Cardiac fibroblast (primary cell): ENCODE data around the gene PYGO1.
"Not testable (repeated sequence)": the region's sequence is repeated elsewhere in the genome, so short reads cannot be mapped to it uniquely, and the experiment has no call there.

Source experiments
- DNase-seq, 2 donors: peaks; one replicate each; pipeline versions ENCODE4 v3.0.0 to v3.0.0-alpha.2; 2010; ENCODE audit warnings: low read depth in 2 of 2
- H3K4me3 ChIP-seq, 2 donors: replicated peaks in 1 of 2; 1 replicate in 1 of 2; 2 replicates in 1 of 2; pipeline ENCODE4 v1.5.1; 2011; ENCODE audit warnings: low read depth in 2 of 2, low read length in 2 of 2, mild to moderate bottlenecking in 2 of 2, moderate library complexity in 1 of 2
- TF ChIP-seq, protein P1 (sequence below): IDR thresholded peaks from one replicate; pipeline ENCODE4 v1.5.1; 2011; ENCODE audit warnings: low read depth, mild to moderate bottlenecking, low read length, inconsistent platforms

Gene PYGO1

DNA sequence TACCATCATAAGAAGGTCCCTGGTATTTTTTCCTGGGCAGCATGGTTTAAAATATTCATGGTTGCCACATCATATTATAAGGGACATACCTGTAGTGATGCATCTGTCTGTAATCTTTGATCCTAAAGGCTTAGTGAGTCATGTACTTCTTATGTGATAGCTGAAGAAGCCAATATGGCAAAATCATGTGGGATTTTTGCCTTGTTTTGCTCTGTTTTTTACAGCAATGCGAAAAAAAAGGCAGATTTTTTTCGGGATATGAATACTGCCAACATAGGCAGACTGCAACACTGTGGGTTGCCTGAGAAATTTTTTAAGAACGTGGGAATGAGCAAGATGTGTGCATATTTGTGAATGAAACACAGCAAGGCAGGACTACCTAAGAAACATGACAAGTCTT lies 11.3 kb upstream of the PYGO1 start:
- TF ChIP-seq, protein P1, sequence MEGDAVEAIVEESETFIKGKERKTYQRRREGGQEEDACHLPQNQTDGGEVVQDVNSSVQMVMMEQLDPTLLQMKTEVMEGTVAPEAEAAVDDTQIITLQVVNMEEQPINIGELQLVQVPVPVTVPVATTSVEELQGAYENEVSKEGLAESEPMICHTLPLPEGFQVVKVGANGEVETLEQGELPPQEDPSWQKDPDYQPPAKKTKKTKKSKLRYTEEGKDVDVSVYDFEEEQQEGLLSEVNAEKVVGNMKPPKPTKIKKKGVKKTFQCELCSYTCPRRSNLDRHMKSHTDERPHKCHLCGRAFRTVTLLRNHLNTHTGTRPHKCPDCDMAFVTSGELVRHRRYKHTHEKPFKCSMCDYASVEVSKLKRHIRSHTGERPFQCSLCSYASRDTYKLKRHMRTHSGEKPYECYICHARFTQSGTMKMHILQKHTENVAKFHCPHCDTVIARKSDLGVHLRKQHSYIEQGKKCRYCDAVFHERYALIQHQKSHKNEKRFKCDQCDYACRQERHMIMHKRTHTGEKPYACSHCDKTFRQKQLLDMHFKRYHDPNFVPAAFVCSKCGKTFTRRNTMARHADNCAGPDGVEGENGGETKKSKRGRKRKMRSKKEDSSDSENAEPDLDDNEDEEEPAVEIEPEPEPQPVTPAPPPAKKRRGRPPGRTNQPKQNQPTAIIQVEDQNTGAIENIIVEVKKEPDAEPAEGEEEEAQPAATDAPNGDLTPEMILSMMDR = no peak

DNA sequence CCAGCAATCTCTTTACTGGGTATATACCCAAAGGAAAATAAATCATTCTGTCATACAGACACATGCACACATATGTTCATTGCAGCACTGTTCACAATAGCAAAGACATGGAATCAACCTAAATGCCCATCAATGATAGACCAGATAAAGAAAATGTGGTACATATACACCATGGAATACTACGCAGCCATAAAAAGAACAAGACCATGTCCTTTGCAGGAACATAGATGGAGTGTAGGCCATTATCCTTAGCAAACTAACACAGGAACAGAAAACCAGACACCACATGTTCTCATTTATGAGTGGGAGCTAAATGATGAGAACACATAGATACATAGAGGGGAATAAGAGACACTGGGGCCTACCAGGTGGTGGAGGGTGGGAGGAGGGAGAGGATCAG lies 4.9 kb upstream of the PYGO1 start:
- not testable (repeated sequence) for DNase-seq, H3K4me3 ChIP-seq

More for the DNA sequence above, 11.3 kb upstream of the PYGO1 start:
- no peak for DNase-seq
- H3K4me3 ChIP-seq = no peak overlapping the region

DNA sequence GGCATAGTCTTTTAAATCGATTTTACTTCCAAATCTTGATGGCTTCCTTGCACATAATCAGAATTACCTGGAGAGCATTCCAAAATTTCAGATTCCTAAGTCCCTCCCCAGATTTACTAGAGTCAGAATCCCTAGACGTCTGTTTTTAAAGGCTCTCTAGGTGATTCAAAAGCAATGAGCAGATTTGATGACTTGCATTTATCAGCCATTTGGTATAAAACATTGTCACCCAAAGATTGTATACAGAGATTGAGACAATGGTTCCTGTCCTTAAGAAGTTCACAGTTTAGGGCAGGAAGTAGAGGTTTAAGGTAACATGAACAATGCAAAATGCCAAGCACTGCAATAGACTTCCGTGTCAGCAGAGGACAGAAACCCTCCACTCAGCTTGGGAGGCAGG lies 2.6 kb upstream of the PYGO1 start:
- H3K4me3 ChIP-seq = no peak overlapping the region
- TF ChIP-seq, protein P1 = no peak
- no peak for DNase-seq

DNA sequence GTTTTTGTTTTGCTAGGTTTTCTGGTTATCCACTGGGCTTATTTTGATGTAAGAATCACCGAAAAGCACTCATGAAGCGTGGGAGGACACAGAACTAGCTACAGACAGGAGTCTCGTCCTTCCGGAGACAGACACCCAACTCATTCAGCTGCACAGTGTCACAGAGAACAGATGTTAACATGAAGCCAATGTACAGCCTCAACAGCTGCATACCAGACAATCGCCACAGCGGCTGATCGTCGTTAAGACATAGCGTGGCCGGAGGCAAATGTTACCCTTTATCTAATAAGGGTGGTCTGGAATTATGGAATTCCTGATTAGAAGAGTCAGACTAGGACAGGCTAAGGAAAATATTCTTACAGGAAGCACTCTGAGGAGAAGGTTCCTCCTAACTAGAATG lies 1.1 kb upstream of the PYGO1 start:
- DNase-seq = no peak
- TF ChIP-seq, protein P1 = no peak
- no peak overlapping the region for H3K4me3 ChIP-seq

DNA sequence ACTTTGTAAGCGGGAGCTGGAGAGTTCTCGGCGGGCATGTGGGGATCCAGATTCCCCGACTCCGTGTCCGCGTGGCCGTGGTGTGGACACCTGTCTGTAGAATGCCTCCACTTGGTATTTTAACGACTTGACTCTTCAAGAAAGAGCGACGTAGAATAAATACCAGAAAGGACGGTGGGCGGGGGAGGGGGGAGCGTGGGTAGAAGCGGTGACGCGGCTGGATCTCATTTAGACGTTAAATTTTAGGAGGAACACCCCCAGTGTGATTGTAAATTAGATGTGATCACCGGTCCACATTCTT lies 620 bp upstream of the PYGO1 start:
- H3K4me3 ChIP-seq = peak overlapping the region; percentile 55 to 59
- TF ChIP-seq, protein P1 = no peak
- no peak for DNase-seq

DNA sequence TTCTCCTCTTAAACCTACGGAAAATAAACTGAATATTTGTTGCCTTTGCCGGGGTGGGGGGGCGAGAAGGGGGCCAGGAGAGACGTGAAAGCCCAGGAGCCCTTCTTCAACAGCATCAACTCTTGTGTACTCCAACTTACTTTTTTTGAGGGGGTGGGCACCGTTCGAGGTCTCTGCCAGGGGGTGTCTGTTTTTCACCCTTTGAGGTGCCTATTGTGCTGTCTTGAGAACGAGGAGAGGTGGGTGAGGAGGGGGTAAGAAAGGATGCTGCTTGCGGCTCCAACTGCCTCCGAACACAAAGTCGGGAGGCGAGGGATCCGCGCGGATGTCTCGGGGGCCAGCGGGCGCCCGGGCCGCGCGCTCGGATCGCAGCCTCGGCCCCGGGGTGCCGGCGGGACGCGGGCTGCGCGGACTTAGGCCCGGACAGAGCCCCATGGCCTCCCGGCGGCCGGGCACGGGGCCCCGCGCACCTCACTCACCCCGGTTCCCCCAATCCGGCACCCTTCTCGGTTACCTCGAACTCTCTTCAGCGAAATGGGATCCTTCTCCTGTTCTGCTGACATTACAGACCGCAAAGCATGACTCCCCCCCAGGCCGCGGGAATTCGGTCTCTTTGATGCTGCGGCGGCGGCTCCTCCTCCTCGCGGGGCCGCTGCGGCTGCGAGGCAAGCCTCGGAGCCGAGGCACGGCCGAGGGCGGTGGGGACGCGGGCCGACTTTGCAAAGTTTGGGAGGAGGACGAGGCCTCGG lies 650 bp downstream of the PYGO1 start:
- H3K4me3 ChIP-seq = peak overlapping the region; percentile 69
- peak; percentile 51 to 60 for DNase-seq
- TF ChIP-seq, protein P1 = no peak

DNA sequence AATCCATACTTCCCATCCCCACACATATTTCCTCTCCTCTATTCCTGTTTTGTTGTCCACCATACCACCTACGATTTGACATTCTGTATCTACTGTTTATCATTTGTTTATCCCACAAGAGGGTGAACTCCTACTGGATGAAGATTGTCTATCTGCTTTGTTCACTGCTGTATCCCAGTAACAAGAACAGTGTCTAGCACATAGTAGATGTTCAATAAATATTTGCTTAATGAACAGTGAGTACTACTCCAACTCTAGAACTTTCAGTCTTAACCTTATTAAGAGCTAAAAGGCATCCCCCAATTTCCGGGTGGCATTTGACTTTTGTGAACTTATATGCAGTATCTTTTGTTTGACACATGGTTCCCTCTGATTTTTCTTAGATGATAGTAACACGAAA lies 1.3 kb downstream of the PYGO1 start:
- no peak for DNase-seq
- TF ChIP-seq, protein P1 = no peak
- peak overlapping the region; percentile 69 for H3K4me3 ChIP-seq
